Right kidney (tissue), 1 donor: ENCODE data around the gene LENEP.

ENCODE experiments used
- DNase-seq: peaks from one replicate; pipeline ENCODE4 v3.0.0-alpha.2; 2016

Gene LENEP

DNA sequence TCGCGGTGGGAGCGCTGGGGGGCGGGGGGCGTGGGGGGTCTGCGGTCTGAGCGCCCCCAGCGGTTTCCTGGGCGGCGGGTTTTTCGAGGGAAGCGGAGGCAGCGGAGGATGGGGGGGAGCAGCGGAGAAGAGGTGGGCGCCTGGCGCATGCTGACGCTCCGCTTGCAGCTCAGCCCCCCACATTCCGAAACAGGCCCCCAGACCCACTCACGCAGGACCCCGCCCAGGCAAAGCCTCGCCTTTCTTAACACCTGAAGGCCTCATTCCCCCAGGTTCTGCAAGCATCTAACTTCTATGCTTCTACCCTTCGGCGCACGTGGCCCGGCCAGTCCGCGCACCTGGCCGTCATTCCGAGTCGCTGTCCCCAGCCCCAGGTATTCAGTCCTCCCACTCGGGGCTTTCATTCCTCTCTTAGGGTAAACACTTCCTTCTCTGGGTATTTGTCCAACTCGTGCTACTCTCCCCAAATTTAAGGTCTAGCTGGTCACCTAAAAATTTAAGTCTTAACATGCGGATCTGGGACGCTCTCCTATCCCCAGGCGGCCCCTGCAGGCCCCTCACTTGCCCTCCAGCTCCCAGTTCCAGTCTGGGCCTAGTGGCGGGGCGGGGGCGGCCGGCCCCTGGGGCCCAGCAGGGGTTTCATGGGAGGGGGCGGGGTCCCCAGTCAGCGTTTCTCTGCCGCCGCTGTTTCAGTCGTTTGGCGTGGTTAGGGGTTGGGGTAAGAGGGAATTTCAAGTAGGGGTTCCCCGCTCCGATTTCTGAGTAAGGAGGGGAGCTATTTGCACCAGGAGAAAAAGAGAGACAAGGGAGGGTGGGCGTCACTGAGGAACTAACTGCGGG lies 6.4 kb downstream of the LENEP start:
- DNase-seq, result peak; percentile 74

DNA sequence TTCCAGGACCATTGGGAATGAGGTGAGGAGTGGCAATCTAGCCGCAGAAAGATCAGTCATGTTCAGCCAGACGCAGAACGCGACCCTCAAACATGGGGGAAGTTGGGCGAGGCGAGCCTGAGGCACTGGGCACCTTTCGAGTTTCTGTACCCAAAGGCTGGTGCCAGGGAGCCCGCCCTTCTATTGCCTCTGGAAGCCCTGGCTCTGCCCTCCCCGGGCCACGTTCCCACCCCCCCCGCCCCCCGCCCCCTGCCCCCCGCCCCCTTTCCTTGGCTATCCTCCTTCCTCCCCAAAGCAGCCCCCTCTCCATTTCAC lies 7.0 kb downstream of the LENEP start:
- DNase-seq, result no peak

DNA sequence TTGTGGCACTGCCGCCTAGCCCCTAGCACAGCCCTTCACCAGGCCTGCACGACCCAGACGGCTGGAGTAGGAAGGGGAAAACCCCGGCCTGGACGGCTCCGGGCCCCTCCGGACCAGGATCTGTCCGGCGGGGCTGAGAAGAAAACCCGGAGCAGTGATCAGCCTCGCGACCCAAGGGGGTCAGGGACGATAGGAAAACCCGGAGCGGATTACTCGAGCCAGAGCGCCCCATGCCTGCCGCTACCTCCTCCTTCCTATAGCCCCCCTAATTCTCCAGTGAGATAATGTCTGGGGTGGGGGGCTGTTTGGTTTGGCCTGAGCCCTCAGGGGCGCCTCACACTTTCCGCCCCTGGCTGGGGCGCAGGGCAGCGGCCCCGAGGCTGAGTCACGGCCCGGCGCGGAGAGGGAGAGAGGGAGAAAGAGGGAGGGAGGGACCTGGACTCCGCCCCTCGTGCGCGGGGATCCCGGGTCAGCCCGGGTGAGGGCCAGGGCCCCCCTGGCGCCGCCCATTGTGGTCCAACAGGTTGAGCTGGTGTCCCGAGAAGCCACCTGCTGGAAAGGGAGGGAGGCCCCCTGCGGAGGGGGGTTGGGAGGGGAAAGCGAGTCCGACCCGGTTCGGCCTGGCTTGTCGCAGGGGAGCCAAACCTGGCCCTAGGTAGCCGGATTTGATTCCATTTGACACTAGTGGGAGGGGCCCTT lies 7.5 kb downstream of the LENEP start:
- peak; percentile 100 for DNase-seq

DNA sequence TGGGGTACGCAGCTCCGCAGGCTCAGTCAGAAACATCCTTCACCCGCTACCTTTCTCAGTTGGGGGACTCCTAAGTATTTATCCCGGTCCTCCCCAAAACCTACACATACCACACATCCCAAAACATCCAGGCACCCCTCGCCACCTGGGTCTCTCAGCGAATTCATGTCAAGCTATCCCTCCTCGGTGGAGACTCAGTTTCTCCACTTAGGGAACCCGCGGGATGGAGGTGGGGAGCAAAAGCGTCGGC lies 8.0 kb downstream of the LENEP start:
- DNase-seq, result no peak

DNA sequence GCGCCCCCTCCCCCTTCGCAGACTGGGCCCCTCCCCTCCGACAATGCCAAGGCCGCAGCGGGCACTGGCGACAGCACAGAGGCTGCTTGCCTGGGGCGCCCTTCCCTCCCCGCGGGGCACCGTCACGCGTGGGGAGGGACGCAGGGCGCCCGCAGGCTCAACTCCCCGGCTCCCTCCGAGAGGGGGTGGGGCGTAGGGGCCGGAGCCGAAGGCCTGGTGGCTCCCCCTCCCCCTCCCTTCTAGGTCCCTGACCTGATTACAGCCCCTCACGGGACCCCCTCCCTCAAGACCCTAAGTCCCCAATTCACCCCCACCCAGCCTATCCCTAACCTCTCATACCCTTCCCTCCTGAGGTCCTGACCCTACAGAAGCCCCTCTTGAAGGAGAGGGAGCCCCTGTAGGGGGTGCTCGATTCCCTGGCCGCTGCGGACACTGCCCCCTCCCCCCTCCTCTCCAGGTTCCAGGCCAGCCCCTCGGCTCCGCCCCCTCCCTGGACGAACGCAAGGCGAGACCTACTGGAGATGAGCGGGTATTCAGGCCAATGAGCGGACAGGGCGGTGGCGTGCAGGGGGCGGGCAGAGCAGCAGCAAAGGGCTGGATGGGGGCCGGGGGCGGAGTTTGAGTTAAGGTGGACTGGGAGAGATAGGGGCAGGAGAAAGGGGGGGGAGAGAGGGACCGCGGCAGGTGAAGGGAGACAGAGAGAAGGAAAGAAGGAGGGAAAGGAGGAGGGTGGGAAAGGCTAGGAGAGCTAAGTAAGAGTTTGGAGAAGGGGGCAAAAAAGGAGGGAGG lies 8.5 kb downstream of the LENEP start:
- peak; percentile 93 for DNase-seq

DNA sequence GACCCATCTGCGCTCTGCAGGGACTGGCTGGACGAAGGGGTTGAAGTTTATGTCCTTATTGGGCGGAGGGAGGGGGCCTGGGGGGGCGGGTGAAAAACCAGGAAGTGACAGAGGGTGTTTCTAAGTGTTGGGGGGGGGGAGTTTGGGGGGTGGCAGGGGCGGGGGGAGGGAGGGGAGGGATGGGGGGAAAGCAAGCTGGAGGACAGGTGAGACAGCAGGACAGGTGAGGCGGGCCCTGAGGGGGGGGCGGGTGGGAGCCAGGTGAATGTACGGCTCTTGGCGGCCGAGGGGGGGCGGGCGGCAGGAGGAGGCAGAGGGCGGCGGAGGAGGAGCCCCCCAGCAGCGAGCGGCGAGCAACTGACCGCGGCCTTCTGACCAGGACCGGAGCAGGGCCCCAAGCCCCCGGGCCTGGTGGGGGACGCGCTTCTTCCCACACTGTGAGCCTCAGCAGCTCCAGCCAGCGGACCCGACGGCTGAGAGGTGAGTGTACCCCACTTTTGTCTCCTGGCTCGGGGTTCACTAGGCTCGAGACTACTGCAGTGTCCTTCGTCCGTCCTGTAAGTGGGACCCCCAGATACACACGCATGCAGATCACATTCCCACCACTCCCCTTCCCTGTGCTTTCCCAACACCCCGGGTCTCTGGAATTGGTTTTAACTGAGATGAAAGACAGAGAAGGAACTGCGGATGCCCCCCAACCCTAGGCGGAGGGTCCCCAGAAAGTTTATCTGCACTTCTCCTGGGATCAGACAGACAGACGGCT lies 9.3 kb downstream of the LENEP start, which contains the start of gene ZBTB7B:
TSS of gene ZBTB7B (plus strand) at position 339 of the 763 bp plus-strand sequence. CDS start 11,859 bp downstream, outside the sequence.
- DNase-seq, result peak; percentile 75

DNA sequence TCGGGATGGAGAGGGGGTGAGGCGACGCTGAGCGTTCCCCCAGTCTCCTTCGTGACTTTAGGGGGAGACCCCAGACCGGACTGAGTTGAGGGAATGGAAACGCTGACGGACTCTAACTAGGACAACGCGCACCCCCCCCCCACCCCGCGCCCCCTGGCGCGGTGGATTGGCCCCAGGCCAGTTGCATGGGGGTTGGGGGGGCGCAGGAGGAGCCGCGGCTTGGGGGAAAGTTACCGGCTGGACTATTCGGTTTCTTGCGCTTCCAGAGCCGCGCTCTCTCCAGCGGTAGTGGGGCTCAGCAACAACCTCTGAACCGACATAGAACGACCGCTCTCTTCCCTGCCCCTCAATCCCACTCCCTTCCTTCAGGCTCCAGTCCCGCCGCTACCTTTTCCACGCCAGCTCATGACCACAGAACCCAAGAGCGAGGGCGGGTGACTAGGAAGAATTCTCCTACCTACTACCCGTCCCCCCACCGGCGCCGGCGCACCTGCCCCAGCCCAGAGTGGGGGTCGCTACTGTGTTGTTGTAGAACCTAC lies 9.9 kb downstream of the LENEP start:
- DNase-seq, result peak; percentile 68

DNA sequence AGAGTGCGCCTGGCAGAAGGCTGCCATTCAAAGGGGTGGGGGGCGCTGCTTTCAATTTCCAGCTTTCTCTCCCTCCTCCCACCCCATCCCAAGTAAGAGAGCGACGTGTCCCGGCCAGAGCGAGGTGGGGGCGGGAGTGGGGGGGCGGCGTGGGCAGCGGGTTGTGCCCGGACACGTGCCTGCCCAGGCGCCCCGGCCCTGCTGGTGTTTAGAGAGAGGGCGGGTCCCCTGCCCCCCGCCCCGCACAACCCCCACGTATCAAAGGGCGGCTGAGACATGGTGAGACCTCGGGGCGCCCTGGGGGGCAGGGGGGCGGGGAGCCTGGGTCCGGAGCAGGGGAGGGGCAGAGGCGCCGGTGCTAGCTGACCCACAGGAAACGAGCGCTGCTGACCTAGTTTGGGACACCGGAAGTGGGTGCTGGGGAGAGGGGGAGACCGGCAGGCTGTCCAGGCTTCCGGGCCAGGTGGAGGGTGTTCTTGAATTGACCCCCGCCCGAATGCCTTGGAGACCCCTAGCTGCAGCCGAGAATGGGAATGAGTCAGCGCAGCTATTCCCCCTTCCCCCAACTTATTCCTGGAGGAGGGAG lies 10.5 kb downstream of the LENEP start:
- peak; percentile 40 for DNase-seq

DNA sequence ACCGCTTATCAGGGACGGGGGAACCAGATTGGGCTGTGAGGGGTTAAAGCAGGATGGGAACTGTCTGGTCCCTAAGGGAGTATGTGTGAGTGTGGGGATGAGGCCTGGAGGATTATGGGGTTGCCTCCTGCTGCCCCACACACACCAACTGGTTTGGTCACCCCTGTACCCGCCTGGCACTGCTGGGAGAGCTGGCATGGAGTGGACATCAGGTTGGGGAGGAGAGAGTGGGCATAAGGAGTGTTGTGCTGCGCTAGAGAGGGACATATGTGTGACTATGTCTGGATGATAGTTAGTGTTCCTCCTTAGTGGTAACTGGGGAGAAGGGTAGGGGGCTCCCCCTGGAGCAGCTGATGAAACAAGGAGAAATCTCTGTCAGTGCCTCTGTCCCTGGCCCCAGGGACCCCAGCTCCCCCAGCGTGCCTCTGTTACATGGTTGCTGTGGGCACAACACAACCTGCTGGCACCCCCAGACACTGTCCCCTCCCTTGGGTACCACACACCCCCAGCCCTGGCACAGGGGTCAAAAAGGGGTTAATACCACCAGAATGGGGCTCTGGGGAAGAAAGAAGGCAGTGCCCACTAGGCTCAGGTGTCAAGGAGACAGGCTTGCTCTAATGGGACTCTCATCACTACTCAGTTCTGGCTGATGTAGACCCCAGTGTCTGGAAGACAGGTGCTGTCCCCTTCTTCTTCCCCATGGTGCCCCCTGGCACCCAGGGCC lies 11.1 kb downstream of the LENEP start:
- DNase-seq, result no peak

DNA sequence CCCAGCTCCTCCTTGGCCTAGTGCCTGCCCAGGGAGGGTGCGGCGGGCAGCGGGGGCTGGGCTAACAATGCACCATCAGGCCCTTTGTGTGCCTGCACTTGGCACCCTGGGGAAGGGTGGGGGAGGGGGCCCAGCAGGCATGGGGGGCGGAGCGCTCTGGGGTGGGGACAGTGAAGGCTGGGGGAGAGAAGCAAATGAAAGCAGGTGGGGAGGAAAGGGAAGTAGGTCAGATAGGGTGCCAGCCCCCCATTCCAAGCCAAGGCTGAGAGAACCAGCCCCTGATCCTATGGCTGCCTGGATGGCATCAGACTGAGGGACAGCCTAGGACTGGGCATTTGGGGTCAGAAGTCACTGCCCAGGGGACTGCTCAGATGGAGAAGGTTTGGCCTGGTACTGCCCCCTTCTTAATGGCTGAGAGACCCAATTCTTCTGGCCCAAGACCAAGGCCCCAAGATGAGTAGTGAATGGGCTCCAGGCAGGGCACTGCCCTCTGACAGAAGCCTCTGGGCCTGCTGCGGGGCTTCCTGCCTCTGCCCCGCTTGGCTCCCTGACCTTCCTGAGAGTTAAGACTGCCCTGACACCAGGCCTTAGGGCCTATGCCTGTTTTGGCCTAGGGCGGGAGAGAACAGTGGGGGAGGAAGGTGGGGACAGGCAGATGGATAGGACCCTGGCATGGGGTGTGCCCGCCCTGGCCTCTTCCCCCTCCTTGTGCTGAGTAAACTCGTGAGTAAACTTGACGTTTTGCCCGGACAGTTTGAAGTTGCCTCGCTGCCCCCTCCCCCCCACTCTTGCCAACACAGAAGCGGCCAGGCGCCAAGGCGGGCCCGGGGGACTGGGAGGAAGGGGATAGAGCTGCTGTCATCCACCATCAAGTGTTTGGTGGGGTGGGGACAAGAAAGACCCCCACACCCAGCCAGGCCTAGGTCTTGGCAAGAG lies 12.0 kb downstream of the LENEP start:
- no peak for DNase-seq

DNA sequence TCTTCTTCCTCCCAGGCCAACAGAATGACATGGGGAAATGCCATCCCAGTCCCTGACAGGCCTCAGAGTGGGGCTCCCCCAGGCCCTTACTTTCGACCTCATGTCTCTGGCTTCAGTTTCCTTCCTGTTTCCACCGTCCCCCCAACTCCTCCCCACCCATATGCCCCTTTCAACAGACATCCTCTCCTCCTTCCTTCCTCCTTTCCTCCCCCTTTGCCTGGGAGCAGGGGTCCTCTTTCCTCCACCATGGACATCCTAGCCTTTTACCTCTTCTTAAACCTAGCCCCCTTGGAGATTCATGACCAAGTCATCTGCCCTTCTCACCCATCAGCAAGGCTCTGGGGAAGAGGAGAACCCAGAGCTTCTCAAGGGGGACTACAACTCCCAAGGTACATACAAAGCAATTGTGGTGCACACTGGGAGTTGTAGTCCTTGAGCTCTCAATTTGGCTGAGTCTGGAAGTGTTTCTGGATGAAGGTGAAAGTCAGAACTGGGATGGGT lies 13.3 kb downstream of the LENEP start:
- DNase-seq, result no peak

DNA sequence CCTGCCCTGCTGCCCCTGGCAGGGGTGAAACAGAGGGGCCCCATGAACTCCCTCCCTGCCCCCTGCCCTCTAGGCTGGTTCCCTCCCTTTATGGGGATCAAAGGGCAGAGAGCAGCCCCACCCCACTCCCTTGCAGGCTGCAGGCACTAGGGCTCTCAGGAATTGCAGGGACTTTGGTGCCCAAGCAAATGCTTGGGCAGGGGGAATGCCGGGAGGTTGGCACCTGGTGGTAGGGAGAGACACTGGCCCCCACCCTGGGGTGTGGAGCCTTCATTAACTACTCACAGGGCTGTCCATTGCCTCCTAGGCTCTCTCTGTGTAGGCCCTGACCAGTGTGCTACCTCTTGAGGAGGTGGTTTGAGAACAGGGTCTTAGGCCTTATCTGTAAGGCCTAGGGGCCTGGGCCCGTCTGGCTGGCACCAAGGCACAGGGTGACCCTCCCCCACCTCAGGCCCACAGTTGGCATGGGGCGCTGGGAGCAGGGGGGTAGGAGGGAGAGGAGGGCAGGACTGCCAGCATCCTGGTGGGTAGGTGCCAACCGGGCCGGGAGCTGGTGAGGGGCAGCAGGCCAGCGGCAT lies 14.0 kb downstream of the LENEP start:
- DNase-seq, result no peak

DNA sequence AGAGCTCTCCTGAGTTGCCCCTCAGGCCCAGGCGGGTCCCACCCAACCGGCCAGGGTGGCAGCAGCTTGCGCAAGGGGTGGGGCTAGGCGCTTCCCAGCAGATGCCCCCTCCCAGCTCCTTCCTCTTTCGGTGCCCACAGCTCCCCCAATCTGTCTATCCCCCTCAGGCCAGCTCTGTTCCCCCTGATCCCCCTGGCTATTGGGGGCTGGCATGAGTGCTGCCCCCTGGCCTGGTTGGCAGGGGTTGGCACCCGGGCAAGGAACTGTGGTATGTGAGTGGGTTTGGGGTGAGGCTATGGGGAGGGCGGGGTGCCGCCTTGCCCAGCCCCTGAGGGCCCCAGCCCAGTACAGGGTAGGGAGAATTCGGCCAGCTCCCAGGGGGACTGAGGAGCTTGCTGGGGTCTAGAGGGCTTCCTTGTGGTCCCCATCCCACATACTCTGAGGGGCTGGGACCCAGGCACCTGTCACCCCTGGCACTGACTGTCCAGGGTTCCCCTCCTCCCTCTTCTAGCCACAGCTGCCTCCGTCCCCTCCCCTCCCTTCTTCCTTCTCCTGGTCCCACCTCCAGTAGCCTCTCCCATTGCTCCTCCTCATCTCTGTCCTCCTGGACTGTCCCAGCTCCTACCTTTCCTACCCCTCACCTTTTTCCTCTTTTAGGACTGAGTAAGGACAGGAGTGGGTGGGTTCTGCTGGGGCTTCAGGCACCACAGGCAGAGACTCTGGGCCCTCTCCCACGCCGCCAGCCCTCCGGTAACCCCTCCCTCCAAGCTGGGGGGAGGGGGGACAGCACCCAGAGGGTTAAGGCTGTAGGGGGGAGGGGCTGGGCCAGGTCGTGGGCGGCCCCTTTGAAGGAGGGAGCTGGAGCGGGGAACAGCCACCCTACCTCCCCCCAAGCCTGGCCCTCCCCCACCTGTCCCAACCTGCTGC lies 14.9 kb downstream of the LENEP start:
- no peak for DNase-seq

DNA sequence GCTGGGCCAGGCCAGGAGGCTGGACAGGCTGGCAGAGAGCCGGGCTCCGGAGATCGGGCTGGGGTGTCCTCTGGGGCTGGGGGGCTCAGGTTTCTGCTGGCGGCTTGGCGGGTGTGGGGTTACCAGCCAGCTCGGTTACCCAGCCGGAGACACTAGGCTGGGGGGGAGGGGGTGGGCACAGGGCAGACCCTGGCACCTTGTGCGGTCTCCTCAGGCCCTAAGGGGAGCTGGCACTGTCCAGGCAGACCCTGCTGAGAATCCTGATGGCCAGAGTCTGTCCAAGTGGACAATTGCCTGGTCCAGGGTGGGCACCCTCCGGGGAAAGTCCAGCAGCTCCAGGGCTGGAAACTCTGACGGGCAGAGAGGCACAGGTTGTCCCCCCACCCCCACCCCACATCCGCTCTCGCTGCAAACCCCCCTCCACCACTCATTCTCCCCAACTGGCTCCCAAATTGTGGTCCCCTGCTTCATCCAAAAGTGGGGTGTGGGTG lies 15.9 kb downstream of the LENEP start:
- DNase-seq, result no peak

DNA sequence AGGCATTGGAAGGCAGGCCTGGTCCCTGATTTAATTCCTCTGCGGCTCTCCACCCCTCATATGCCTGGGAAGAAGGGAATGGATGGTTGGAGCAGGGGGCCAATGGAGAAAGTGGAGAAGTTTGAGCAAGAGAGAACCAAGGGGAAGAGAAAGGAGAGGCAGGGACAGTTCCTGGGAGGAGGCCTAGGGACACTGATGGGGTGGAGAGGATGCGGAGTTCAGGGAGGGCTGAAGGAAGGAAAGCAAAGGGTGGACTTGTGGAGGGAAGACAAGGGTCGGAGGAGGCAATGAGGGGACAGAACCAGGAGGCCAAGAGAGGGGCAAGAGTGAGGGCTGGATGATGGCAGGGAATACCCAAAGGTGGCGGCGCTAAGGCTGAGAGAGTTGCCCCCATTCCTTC lies 16.4 kb downstream of the LENEP start:
- DNase-seq, result no peak

DNA sequence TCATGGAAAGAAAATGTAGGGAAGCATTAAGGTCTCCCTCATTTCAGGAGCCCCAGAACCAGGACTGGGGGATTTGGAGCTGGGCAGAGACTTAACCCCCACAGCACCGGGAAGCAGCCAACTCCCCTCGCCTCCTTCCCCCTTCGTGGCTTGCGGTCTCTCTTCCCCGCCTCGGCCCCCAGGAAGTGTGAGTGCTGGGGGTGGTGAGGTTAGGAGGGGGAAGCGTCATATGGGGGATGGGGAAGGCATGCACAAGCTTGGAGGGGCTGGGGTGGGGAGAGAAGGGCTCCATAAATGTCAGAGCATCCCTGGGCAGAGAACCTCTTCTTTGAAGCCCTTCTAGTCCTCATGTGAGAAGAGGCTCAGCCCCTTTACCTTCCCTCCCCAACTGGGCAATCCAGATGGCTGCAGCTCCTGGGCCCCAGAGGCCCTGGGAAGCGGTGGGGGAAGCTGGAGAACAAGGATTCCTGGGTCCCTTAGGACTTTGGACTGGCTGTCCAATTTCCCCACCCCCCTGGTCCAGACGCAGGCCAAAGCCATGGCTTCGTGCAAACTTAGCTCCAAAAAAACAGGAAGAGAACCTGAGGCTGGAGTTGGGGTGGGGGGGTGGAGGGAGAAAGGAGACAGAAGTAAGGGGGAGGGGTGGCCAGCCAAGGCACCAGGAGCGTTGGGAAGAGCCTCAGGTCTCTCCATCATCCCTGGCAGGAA lies 17.0 kb downstream of the LENEP start:
- DNase-seq, result no peak

DNA sequence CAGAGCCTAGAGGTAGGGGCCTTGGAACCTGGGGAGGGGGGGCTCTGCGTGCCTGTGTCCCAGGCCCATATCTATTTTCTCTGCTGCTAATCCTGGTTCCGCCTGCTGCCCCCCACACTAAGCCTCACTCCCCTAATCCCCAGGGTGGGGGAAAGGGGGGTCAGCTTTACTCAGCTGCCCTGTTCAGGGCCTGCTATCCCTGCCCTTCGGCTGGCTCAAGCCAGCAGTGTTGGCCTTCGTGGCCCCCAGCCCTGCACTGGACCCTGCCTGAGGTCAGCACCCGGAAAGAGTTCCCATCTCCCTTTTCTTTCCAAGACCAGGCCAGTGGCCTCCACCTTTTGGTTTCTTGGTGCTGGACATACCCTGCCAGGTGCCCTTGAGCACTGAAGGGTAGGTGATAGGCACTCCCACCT lies 17.6 kb downstream of the LENEP start:
- DNase-seq, result no peak
